GM13976 (cell line): ENCODE results near the gene VPS8.

Source experiments
- DNase-seq: peaks from one replicate; pipeline ENCODE4 v3.0.0; 2012; ENCODE audit warnings: low spot score
- in situ Hi-C: fragments of 300-500 bp; cut with MboI; formaldehyde crosslinking; loops from one replicate; pipeline ENCODE4 v1.12.0; 2022; ENCODE audit warnings: low sequenced_read_pairs, mixed read lengths, inconsistent platforms; ENCODE audit not compliant: unreplicated experiment
- TF ChIP-seq, protein P1 (sequence below): IDR thresholded peaks from 2 replicates; pipeline ENCODE4 v1.5.1; 2012; ENCODE audit warnings: borderline replicate concordance, mild to moderate bottlenecking; ENCODE audit not compliant: insufficient read depth; ENCODE audit errors: extremely low read depth, missing control alignments, control extremely low read depth

Gene VPS8

GRCh38 chr3:184815046-184815930 is 3.3 kb downstream of the VPS8 start:
- TF ChIP-seq, protein P1, sequence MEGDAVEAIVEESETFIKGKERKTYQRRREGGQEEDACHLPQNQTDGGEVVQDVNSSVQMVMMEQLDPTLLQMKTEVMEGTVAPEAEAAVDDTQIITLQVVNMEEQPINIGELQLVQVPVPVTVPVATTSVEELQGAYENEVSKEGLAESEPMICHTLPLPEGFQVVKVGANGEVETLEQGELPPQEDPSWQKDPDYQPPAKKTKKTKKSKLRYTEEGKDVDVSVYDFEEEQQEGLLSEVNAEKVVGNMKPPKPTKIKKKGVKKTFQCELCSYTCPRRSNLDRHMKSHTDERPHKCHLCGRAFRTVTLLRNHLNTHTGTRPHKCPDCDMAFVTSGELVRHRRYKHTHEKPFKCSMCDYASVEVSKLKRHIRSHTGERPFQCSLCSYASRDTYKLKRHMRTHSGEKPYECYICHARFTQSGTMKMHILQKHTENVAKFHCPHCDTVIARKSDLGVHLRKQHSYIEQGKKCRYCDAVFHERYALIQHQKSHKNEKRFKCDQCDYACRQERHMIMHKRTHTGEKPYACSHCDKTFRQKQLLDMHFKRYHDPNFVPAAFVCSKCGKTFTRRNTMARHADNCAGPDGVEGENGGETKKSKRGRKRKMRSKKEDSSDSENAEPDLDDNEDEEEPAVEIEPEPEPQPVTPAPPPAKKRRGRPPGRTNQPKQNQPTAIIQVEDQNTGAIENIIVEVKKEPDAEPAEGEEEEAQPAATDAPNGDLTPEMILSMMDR, result no peak
- in situ Hi-C loops, result no loop called here
- no peak for DNase-seq

GRCh38 chr3:184816614-184817013 is 4.6 kb downstream of the VPS8 start:
- in situ Hi-C loops, result no loop called here
- TF ChIP-seq, protein P1, result no peak
- DNase-seq, result no peak

DNA sequence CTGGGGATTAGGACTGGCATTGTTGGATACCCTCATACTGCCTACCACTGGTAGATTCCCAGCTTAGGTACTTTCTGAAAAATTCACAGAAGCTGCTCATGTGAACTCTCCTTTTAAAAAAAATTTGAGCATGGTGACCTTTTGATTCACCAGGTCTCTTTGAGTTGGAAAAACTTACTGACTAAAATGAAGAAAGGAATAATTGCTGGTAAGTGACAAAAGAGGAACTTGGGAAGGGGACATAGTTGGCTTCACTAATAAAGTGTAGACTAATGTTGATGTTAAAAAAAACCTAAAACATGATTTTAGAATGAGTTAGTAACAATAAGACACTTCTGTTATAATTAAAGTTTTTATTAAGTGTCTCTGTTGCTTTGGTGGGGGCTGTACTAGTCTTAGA is 8.6 kb downstream of the VPS8 start:
- TF ChIP-seq, protein P1, result no peak
- in situ Hi-C loops, result no loop called here
- no peak for DNase-seq

DNA sequence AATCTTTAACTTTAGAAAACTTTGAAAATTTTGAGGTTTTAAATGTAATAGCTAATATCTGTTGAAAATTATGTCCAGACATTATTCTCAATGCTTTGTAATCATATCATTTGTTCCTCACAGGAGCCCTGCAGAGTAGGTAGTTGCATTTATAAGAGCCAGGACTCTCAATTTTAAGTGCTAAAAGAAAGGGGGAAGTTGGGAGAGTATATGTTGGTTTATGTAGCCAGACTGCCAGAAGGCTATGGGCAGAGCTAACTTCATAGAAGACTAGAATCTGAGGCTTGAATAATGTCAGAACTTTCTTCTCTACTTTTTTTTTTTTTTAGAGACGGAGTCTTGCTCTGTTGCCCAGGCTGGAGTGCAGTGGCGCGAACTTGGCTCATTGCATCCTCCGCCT is 9.1 kb downstream of the VPS8 start:
- TF ChIP-seq, protein P1, result no peak

GRCh38 chr3:184822081-184822480 is 10.1 kb downstream of the VPS8 start:
- in situ Hi-C loops, result no loop called here
- no peak for DNase-seq
- TF ChIP-seq, protein P1, result no peak

More for the DNA sequence above, 9.1 kb downstream of the VPS8 start:
- no peak for DNase-seq
- in situ Hi-C loops, result no loop called here

DNA sequence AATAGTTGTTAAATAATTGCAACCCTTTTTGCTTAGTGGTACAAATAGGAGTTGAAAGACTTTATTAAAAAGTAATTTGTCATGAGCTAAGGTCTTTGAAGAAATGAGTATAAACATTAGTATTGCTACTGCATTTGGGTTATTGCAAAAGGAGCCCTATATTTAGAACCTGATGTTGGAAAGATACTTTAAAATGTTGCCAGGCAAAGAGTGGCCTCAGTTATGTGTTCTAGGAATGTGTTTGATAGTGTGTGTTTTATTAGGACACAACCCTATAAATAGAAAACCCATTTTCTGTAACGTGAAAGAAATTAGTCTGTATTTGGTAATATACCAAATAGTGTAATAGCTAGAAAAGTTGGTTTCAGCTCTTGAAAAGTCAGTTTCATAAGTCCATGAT is 10.7 kb downstream of the VPS8 start:
- DNase-seq, result no peak
- in situ Hi-C loops, result no loop called here
- TF ChIP-seq, protein P1, result no peak

DNA sequence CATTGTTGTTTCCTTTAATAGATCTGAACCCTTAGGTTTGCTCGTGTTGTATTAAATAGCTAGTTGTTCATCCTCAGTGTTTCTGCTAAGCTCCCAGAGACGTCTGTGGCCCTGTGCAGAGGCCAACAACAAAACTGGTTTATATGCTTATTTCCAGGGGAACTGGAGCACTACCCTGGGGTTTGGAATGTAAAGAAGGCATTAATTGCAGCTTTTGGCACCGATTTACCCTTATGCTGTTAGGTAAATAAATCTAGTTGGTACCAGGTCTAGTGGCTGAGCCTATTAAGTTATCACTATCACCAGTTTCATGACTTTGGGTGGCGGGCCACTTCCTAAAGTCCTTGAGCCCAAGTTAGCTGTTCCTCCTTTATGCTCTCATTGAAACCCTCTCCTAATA is 12.0 kb downstream of the VPS8 start:
- in situ Hi-C loops, result no loop called here
- TF ChIP-seq, protein P1, result no peak
- no peak for DNase-seq
